GM12891 (cell line): Measurements from ENCODE around the gene STOML1.

Experiments
- PAX5 ChIP-seq: IDR thresholded peaks from 2 replicates; pipeline ENCODE4 v1.6.1; 2011; ENCODE audit warnings: low read length, moderate library complexity, mild to moderate bottlenecking; ENCODE audit not compliant: insufficient read depth, severe bottlenecking
- POLR2A ChIP-seq: IDR thresholded peaks from 2 replicates; pipeline ENCODE4 v1.6.1; 2011; ENCODE audit warnings: low read depth, low read length, control low read depth
- POLR2AphosphoS5 ChIP-seq: IDR thresholded peaks from 2 replicates; pipeline ENCODE4 v1.6.1; 2011; ENCODE audit warnings: low read depth, low read length, control low read depth
- POU2F2 ChIP-seq: IDR thresholded peaks from 2 replicates; pipeline ENCODE4 v1.6.1; 2011; ENCODE audit warnings: low read depth, mild to moderate bottlenecking, control low read depth, low read length, moderate library complexity
- SPI1 ChIP-seq: IDR thresholded peaks from 2 replicates; pipeline ENCODE4 v1.6.1; 2011; ENCODE audit warnings: low read depth, low read length, control low read depth
- TAF1 ChIP-seq: IDR thresholded peaks from 2 replicates; pipeline ENCODE4 v1.6.1; 2011; ENCODE audit warnings: low read depth, low read length, control low read depth

- TF ChIP-seq POLR2A (no peak), POLR2AphosphoS5 (no peak), TAF1 (no peak), PAX5 (no peak), POU2F2 (no peak), SPI1 (no peak)
Measured at GRCh38 chr15:74041311-74041756, 49.2 kb upstream of the STOML1 start.
